Vagina (tissue), 2 donors: ENCODE measurements around the gene OARD1.

Source experiments
- POLR2A ChIP-seq, 2 donors: fragments of 450-650 bp; IDR thresholded peaks; one replicate each; pipeline ENCODE4 v1.6.1; 2017; ENCODE audit warnings: antibody characterized with exemption in 2 of 2, mild to moderate bottlenecking in 2 of 2, moderate library complexity in 2 of 2
- TF ChIP-seq, protein P1 (sequence below), 3 experiments: fragments of 450-650 bp in 2 of 3; fragments of 200-600 bp in 1 of 3; sonication (generic) in 1 of 3; IDR thresholded peaks; one replicate each; pipeline ENCODE4 v1.5.1; 2017 to 2019; ENCODE audit warnings: antibody characterized with exemption in 3 of 3, mild to moderate bottlenecking in 2 of 3, moderate library complexity in 2 of 3

DNA sequence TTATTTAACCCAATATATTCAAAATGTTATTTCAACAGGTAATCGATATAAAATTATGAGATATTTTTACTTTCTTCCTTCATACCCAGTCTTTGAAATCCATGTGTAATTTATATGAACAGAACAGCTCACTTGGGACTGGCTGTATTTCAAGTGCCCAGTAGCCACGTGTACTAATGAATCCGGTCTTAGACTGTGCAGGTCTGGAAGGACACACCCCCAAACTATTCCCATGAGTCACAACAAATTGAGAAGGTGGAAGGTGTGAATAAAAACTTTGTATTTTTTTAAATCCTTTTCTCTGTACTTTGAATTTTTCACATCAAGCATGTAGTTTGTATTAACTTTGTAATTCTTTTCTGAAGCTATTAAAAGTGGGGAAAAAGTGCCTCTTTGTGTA is 36.0 kb downstream of the OARD1 start:
- TF ChIP-seq, protein P1, sequence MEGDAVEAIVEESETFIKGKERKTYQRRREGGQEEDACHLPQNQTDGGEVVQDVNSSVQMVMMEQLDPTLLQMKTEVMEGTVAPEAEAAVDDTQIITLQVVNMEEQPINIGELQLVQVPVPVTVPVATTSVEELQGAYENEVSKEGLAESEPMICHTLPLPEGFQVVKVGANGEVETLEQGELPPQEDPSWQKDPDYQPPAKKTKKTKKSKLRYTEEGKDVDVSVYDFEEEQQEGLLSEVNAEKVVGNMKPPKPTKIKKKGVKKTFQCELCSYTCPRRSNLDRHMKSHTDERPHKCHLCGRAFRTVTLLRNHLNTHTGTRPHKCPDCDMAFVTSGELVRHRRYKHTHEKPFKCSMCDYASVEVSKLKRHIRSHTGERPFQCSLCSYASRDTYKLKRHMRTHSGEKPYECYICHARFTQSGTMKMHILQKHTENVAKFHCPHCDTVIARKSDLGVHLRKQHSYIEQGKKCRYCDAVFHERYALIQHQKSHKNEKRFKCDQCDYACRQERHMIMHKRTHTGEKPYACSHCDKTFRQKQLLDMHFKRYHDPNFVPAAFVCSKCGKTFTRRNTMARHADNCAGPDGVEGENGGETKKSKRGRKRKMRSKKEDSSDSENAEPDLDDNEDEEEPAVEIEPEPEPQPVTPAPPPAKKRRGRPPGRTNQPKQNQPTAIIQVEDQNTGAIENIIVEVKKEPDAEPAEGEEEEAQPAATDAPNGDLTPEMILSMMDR (IDR thresholded peaks at IDR 0.05) = no peak
- no peak for TF ChIP-seq POLR2A (IDR thresholded peaks at IDR 0.05)
